Measurements from ENCODE around the gene ZBTB4.

Gene ZBTB4

DNA sequence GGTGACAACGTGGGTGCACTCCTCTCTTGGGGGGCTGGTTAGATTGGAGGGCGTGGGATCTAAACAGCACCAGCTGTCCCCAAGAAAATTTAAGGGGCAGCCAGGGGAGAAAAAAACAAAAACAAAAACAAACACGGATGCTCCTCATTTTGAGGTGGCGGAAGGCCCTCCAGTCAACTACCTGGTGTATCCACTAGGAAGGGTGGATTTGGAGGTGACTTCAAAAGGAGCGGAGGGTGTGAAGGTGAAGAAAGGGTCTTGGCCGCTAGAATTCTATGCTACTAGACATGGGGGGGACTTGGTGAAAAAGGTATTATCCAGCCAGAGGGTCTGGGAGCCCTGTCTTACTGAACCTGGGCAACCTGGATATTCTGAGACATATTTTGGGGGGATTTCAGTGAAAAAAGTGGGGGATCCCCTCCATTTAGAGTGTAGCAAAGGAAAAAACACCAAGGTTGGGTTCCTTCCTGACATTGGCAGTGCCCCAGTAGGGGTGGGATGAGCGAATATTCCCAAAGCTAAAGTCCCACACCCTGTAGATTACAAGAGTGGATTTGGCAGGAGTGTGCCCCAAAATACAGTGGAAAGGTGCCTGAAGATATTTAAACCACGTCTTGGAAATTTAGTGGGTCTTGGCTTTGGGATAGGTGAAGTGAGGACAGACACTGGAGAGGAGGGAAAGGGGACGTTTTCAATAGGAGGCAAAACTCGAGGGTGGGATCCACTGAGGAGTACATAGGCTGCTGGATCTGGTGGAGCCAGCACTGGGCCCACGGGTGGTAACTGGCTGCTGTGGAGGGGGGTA is 40.6 kb downstream of the ZBTB4 start:
- DNase-seq: no peak

- DNase-seq: peak; percentile 59
Observed at GRCh38 chr17:7437950-7438614, 41.3 kb downstream of the ZBTB4 start.

GRCh38 chr17:7437369-7437863 is 42.0 kb downstream of the ZBTB4 start:
- DNase-seq: no peak

GRCh38 chr17:7436556-7437368 is 42.7 kb downstream of the ZBTB4 start:
- peak; percentile 86 for DNase-seq

GRCh38 chr17:7435676-7436555 is 43.5 kb downstream of the ZBTB4 start:
- peak; percentile 19 for DNase-seq

- no peak for DNase-seq
Observed at GRCh38 chr17:7432296-7432695, 47.1 kb downstream of the ZBTB4 start.

DNA sequence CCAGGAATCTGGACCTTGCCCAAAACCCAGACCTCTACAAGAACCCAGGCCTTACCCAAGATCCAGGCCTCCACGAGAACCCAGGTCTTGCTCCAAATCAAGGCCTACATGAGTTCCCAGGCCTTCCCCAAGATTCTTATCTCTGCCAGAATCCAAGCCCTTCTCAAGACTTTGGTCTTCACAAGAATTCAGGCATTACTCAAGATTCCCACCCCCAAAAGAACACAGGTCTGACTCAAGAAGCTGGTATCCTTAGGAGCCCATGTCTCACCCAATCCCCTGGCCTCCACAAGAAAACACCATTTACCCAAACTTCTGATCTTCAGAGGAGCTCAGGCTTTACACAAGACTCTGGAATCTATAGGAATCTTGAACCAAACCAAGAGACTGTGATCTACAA is 48.2 kb downstream of the ZBTB4 start:
- no peak for DNase-seq

DNA sequence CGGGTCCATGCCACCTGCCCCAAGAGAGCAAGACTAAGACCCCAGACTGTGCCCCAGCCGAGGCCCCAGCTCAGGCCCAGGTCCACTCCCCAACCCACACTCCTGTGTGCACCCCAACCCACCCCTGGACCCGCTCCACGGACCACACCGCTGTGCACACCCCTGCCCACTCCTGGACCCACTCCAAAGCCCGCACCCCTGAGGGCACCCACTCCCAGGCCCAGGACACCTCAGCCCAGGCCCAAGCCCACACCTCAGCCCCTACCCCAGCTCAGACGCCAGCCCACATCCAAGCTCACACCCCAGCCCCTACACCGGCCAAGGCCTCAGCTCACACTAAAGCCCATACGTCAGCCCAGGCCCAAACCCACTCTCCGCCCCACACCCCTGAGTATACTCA is 49.7 kb downstream of the ZBTB4 start:
- no peak for DNase-seq

DNA sequence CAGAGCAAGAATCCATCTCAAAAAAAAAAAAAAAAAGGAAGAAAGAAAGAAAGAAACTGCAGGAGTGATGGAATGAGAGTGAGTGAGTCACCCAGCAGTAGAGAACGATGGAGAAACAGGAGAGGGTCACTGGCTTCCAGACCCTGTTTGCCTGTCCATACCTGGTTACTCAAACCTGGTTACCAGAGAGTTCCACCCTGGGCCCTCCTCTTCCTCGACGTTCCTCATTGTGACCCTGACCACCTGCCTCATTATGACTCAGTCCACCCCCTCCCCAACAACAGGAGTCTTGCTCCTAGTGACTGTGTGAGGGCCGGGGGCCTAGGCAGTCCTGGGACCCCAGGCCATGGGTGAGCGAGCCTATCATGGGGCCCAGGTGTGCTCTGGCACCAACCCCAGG is 50.9 kb downstream of the ZBTB4 start, which contains the start of gene SPEM3:
Gene SPEM3 (plus strand): TSS at position 301 of the 400 bp plus-strand sequence. CDS start 46 bp downstream, at position 347.
- DNase-seq: no peak

- no peak for DNase-seq
Observed at GRCh38 chr17:7427549-7427948, 51.9 kb downstream of the ZBTB4 start.

GRCh38 chr17:7426896-7427489 is 52.4 kb downstream of the ZBTB4 start:
- no peak for DNase-seq

GRCh38 chr17:7426203-7426863 is 53.1 kb downstream of the ZBTB4 start:
- DNase-seq: no peak

- no peak for DNase-seq
Observed at GRCh38 chr17:7425756-7426155, 53.7 kb downstream of the ZBTB4 start.

GRCh38 chr17:7425316-7425715 is 54.1 kb downstream of the ZBTB4 start, which contains the start of gene SPEM2:
Gene SPEM2 (plus strand): TSS chr17:7425616. CDS start chr17:7425689, 73 bp downstream.
- no peak for DNase-seq

DNA sequence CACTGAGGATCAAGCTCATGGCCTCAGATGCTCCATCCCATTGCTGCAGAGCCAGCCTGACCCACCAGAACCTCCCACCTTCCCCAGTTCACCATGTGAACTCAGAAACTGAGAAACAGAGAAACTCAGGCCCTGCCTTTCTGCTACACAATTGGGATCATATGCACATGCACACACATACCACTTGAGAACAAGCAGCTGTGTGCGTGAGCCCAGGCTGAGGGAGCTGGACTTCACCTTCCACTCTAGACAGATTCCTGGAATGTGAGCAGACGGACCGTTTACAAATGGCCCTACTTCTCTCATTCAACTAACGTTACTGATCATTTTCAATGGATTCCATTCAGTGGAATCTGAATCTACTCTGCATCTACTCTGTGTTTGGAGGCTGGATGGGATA is 55.8 kb downstream of the ZBTB4 start:
- no peak for DNase-seq

DNA sequence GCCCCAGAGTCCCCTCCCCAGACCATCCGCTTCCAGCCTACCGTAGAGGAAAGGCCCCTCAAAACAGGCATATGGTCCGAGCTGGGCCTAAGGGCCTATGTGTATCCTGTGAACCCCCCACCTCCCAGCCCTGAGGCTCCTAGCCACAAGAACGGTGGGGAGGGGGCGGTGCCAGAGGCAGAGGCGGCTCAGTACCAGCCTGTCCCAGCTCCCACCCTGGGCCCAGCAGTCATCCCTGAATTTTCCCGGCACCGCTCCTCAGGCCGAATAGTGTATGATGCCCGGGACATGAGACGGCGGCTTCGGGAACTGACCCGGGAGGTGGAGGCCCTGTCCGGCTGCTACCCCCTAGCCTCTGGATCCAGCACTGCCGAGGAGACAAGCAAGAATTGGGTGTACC is 58.2 kb downstream of the ZBTB4 start:
- no peak for DNase-seq

GRCh38 chr17:7419819-7420610 is 59.4 kb downstream of the ZBTB4 start, which contains the start of gene SPEM1:
Gene SPEM1 (plus strand): TSS chr17:7420324. CDS start chr17:7420385, 61 bp downstream.
- DNase-seq: no peak

DNA sequence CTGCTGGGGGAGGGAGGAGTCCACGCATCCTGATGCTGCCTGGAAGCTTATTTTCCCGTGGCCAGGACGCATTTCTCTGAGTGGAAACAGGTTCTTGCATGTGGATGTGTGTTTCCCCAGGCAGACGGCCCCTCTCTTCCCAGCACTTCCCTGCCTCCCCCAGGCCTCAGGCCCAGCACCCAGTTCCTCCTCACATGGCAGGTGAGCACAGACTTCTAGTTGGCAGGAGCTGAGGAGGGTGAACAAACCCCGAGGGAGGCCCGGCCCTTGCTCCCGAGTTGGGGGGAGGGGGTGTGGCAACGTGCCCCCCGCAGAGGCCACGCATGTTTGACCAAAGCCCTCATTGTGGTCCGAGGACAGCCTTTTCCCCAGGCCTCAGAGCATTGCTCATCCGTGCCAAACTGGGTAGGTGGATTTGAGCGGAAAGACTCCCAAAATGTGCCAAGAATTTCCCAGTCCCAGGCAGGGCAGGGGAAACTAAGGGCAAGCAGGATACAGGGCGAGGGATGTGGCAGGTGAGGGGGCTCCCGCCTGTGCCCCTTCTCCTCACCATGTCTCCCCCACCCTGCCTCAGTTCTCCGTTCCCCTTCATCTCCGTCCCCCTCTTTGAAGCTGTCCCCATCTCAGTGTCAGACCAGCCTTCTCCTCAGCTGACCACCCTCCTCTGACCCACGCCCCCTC is 60.8 kb downstream of the ZBTB4 start:
- DNase-seq: no peak

DNA sequence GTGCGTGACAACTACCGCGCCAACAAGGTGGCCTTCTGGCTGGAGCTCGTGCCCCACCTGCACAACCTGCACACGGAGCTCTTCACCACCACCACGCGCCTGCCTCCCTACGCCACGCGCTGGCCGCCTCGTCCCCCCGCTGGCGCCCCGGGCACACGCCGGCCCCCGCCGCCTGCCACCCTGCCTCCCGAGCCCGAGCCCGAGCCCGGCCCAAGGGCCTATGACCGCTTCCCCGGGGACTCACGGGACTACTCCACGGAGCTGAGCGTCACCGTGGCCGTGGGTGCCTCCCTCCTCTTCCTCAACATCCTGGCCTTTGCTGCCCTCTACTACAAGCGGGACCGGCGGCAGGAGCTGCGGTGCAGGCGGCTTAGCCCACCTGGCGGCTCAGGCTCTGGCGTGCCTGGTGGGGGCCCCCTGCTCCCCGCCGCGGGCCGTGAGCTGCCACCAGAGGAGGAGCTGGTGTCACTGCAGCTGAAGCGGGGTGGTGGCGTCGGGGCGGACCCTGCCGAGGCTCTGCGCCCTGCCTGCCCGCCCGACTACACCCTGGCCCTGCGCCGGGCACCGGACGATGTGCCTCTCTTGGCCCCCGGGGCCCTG is 62.3 kb downstream of the ZBTB4 start:
- DNase-seq: no peak

All from NCI-H69 (cell line).